ENCODE results near the gene NRAS. TPM values are rescaled to one million over a fixed set of nuclear protein-coding genes. Genes with fewer than 3 reads are reported as not detected.

Gene NRAS
- polyA plus RNA-seq, 1 donor (not counting 4 experiments of a cell fraction or from before 2014, with no cell fraction given): 49.5 TPM

DNA sequence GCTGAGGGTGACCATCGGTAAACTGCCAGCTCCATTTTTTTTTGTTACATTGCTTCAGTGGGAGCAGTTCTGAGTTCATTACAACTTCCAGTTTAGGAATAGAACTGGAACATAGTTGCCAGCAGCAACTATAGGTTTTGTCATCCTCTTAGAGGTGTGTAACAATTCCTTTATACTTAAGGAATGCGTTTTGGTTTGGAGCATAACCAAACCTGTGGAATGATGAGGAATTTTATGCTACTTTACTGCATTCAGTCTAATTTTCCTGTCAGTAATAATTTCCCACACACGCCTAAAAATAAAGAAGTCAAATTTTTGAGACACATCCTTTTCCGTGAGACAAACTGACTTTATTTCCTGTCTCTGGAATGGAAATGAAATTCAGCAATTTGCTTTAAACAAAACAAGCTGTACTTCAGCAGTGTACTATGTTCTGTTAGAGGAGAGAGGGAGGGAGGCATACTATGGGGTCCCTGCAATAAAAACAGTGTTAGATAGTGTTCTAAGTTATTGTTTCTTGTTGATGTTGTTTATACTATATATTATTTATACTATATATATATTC, 16.5 kb downstream of the NRAS start:
- FAIRE-seq (peak; percentile 53), DNase-seq (ENCODE audit: low read depth, low spot score) (no peak)
- H3K27ac ChIP-seq (ENCODE audit: control insufficient read depth, insufficient read depth, low read length): no peak overlapping the region
- no peak overlapping the region for H3K4me2 ChIP-seq (ENCODE audit: control insufficient read depth, extremely low read depth, insufficient read depth, low read depth, low read length)
- H4K20me1 ChIP-seq (ENCODE audit: control insufficient read depth, extremely low read depth, insufficient read depth, low read length): no peaks in the 10 kb centered on the region
- no peaks in the 10 kb centered on the region for H3K79me2 ChIP-seq (ENCODE audit: control insufficient read depth, insufficient read depth, low read length)
- H3K27me3 ChIP-seq (ENCODE audit: control insufficient read depth, extremely low read depth, insufficient read depth, low read length): no peaks in the 10 kb centered on the region
- H3K9ac ChIP-seq (ENCODE audit: control insufficient read depth, extremely low read depth, insufficient read depth, low read length): no peak overlapping the region
- H3K9me1 ChIP-seq (ENCODE audit: control insufficient read depth, extremely low read depth, insufficient read depth, low read length): no peaks in the 10 kb centered on the region
- peaks cover 8% of the 10 kb centered on the region for H3K4me1 ChIP-seq (ENCODE audit: control insufficient read depth, extremely low read depth, insufficient read depth, low read length)
- no peak overlapping the region for H3K4me3 ChIP-seq (ENCODE audit: control insufficient read depth in 2 of 3, extremely low read depth in 1 of 3, insufficient read depth in 2 of 3, low read depth in 1 of 3, low read length in 3 of 3)
- dilution Hi-C loops (cut with MboI; ENCODE audit: extremely low pct_ligation_motif_present, low sequenced_read_pairs): no loop called here
- no peaks in the 10 kb centered on the region for H3K9me3 ChIP-seq (ENCODE audit: control insufficient read depth, low read depth, low read length)
- TF ChIP-seq, protein P1, sequence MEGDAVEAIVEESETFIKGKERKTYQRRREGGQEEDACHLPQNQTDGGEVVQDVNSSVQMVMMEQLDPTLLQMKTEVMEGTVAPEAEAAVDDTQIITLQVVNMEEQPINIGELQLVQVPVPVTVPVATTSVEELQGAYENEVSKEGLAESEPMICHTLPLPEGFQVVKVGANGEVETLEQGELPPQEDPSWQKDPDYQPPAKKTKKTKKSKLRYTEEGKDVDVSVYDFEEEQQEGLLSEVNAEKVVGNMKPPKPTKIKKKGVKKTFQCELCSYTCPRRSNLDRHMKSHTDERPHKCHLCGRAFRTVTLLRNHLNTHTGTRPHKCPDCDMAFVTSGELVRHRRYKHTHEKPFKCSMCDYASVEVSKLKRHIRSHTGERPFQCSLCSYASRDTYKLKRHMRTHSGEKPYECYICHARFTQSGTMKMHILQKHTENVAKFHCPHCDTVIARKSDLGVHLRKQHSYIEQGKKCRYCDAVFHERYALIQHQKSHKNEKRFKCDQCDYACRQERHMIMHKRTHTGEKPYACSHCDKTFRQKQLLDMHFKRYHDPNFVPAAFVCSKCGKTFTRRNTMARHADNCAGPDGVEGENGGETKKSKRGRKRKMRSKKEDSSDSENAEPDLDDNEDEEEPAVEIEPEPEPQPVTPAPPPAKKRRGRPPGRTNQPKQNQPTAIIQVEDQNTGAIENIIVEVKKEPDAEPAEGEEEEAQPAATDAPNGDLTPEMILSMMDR (optimal IDR thresholded peaks at IDR 0.05 in 1 of 3, IDR thresholded peaks at IDR 0.05 in 1 of 3, conservative IDR thresholded peaks at IDR 0.05 in 1 of 3; ENCODE audit: extremely low read depth in 1 of 3, insufficient read depth in 2 of 3, low read length in 3 of 3): no peak
- no peak for TF ChIP-seq EZH2 (IDR thresholded peaks at IDR 0.05; ENCODE audit: low read length)
- H3K36me3 ChIP-seq (ENCODE audit: control insufficient read depth in 2 of 2, extremely low read depth in 1 of 2, insufficient read depth in 2 of 2, low read length in 2 of 2): no peaks in the 10 kb centered on the region
- no peak overlapping the region for H2AFZ ChIP-seq (ENCODE audit: control insufficient read depth, low read length)

DNA sequence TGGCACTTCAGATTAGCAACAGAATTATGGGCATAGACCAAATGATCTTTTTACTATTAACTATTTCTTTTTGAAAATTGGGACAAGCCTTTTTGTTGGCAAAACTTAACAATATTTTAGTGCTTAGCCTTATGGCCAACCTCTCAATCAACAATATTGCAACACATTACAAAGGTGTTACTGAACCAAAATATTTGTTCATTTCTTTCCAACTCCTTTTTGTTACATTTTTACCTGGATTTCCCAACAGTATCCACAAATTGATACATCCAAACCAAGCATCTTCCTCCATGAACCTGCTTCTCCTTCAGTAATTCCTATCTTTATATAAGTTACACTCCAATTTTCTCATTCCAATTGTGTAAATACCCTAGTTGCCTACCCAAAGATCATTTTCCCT, 19.8 kb downstream of the NRAS start:
- dilution Hi-C loops (cut with MboI; ENCODE audit: extremely low pct_ligation_motif_present, low sequenced_read_pairs): no loop called here
- Histone ChIP-seq H3K9me3 (ENCODE audit: control insufficient read depth, low read depth, low read length) (no peaks in the 10 kb centered on the region), H3K4me1 (ENCODE audit: control insufficient read depth, extremely low read depth, insufficient read depth, low read length) (no peaks in the 10 kb centered on the region), H3K4me2 (ENCODE audit: control insufficient read depth, extremely low read depth, insufficient read depth, low read depth, low read length) (no peak overlapping the region), H3K79me2 (ENCODE audit: control insufficient read depth, insufficient read depth, low read length) (no peaks in the 10 kb centered on the region), H3K27ac (ENCODE audit: control insufficient read depth, insufficient read depth, low read length) (no peak overlapping the region), H3K27me3 (ENCODE audit: control insufficient read depth, extremely low read depth, insufficient read depth, low read length) (no peaks in the 10 kb centered on the region), H3K36me3 (ENCODE audit: control insufficient read depth in 2 of 2, extremely low read depth in 1 of 2, insufficient read depth in 2 of 2, low read length in 2 of 2) (no peaks in the 10 kb centered on the region), H3K9me1 (ENCODE audit: control insufficient read depth, extremely low read depth, insufficient read depth, low read length) (no peaks in the 10 kb centered on the region), H3K4me3 (ENCODE audit: control insufficient read depth in 2 of 3, extremely low read depth in 1 of 3, insufficient read depth in 2 of 3, low read depth in 1 of 3, low read length in 3 of 3) (no peak overlapping the region), H3K9ac (ENCODE audit: control insufficient read depth, extremely low read depth, insufficient read depth, low read length) (no peak overlapping the region), H4K20me1 (ENCODE audit: control insufficient read depth, extremely low read depth, insufficient read depth, low read length) (no peaks in the 10 kb centered on the region), H2AFZ (ENCODE audit: control insufficient read depth, low read length) (no peak overlapping the region)
- FAIRE-seq: no peak
- no peak for TF ChIP-seq EZH2 (IDR thresholded peaks at IDR 0.05; ENCODE audit: low read length)
- TF ChIP-seq, protein P1 (optimal IDR thresholded peaks at IDR 0.05 in 1 of 3, IDR thresholded peaks at IDR 0.05 in 1 of 3, conservative IDR thresholded peaks at IDR 0.05 in 1 of 3; ENCODE audit: extremely low read depth in 1 of 3, insufficient read depth in 2 of 3, low read length in 3 of 3): no peak
- DNase-seq (ENCODE audit: low read depth, low spot score): no peak
